AG10803 (cell line): ENCODE data around the gene VPS8.
"Not testable (repeated sequence)": the region's sequence is repeated elsewhere in the genome, so short reads cannot be mapped to it uniquely, and the experiment has no call there.

Source experiments
- DNase-seq: peaks from one replicate; pipeline ENCODE4 v3.0.0; 2010; ENCODE audit warnings: low read depth
- H3K4me3 ChIP-seq: 2 replicates; pipeline ENCODE4 v1.5.1; 2011; ENCODE audit warnings: mild to moderate bottlenecking, low read length, control low read depth
- TF ChIP-seq, protein P1 (sequence below): conservative IDR thresholded peaks from 2 replicates; pipeline ENCODE4 v1.5.1; 2011; ENCODE audit warnings: mild to moderate bottlenecking, low read length, control low read depth, inconsistent platforms

The VPS8 gene

DNA sequence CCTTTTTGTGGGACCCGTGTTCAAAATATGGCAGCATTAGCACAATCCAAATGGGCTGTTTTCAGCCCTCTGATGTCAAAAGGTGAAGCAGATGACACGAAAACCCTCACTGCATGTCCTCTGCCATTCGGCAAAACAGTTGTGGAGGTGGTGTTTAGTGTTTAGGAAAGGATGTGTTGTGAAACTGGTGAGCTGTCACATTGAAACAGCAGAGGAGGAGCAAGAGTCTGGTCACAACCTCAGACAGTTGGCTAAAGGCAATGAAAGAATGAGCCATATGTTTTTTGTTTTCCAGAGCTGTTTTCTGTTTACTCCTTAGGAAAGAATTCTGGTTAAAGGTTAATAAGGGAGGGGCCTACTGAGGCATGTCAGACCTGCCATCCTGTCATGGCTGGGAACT lies 140.7 kb downstream of the VPS8 start:
- TF ChIP-seq, protein P1, sequence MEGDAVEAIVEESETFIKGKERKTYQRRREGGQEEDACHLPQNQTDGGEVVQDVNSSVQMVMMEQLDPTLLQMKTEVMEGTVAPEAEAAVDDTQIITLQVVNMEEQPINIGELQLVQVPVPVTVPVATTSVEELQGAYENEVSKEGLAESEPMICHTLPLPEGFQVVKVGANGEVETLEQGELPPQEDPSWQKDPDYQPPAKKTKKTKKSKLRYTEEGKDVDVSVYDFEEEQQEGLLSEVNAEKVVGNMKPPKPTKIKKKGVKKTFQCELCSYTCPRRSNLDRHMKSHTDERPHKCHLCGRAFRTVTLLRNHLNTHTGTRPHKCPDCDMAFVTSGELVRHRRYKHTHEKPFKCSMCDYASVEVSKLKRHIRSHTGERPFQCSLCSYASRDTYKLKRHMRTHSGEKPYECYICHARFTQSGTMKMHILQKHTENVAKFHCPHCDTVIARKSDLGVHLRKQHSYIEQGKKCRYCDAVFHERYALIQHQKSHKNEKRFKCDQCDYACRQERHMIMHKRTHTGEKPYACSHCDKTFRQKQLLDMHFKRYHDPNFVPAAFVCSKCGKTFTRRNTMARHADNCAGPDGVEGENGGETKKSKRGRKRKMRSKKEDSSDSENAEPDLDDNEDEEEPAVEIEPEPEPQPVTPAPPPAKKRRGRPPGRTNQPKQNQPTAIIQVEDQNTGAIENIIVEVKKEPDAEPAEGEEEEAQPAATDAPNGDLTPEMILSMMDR: no peak
- peak; percentile 43 for DNase-seq
- H3K4me3 ChIP-seq: no peak overlapping the region

DNA sequence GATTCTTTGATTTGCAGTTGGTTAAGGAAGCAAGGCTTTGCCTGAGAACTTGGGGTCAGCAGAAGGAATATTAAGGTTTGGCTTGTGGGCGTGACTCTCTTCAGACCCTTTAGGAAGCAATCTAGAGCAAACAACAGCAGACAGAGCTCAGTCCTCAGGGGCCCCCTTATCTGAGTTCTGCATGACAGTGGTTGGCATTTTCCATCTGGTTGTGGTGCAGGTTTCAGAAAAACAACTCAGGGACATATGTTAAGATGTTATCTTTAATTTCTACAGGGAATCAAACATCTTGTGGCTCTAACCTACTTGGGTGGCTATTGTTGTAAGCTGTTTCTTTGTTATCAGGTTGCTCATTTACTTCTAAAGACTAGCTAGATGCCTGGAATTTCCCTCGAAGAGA lies 141.4 kb downstream of the VPS8 start:
- H3K4me3 ChIP-seq: no peak overlapping the region

DNA sequence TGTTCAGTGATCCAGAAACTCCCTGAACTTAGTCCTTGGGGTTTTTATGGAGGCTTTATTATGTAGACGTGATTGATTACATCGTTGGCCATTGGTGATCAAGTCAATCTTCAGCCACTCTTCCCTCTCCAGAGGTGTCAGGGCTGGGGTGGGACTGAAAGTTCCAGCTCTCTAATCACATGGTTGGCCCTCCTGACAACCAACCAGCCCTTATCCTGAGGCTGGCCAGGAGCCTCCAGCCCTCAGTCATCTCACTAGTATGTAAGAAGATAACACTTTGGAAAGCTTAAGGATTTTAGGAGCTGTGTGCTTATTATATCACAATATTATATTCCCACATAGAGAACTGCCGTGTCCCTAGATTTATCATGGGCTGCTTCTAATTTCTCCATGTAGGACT lies 142.3 kb downstream of the VPS8 start:
- H3K4me3 ChIP-seq: no peak overlapping the region

More for the DNA sequence above, 141.4 kb downstream of the VPS8 start:
- TF ChIP-seq, protein P1: no peak
- no peak for DNase-seq

DNA sequence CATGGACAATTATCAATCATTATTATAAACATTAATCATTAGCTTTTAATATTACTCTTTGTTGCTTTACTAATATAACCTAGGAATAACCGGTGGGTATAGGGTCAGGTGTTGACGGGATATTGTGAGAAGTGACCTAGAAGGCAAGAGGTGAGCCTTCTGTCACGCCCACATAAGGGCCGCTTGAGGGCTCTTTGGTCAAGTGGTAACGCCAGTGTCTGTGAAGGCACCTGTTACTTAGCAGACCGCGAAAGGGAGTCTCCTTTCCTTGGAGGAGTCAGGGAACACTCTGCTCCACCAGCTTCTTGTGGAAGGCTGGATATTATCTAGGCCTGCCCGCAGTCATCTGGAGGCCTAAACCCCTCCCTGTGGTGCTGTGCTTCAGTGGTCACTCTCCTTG lies 142.9 kb downstream of the VPS8 start:
- H3K4me3 ChIP-seq, DNase-seq: not testable (repeated sequence)

More for the DNA sequence above, 142.3 kb downstream of the VPS8 start:
- DNase-seq: no peak
- TF ChIP-seq, protein P1: no peak

DNA sequence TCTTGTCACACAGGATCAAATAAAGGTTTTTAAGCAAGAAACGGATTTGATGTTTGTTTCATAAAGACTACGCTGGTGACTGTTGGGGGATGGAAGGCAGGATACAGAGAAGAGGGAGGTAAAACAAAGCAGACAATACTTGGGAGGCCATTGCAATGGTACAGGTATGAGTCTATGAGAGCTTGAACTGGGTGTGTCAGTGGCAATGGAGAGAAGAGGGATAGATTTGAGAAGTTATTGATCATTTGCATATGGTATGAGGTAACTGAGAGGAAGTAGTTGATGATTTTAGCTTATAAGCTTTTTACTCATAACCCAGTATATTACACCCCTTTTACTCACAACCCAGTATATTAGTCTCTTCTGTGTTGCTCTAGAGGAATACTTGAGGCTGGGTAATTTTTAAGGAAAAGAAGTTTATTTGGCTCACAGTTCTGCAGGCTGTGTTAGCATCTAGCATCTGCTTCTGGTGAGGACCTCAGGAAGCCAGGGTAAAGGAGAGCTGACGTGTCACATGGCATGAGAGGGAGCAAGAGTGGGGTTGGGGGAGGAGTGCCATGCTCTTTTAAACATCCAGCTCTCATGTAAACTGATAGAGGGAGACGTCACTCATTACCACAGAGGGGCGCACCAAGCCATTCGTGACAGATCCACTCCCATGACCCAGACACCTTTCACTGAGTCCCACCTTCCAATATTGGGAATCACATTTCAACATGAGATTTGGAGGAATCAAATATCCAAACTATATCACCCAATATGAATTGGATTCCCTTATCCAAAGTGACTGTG lies 153.9 kb downstream of the VPS8 start:
- DNase-seq: no peak

DNA sequence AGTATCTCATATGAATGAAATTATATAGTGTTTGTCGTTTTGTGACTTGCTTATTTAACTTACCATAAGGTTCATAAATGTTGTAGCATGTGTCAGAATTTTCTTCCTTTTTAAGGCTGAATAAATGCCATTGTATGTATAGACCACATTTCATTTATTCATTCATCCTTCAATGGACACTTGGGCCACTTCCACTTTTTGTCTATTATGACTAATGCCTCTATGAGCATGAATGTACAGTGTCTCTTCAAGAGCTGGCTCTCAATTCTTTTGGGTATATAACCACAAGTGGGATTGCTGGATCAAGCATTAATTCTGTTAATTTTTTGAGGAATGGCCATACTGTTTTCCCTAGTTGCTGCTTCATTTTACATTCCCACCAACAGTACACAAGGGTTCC lies 156.1 kb downstream of the VPS8 start:
- no peak for DNase-seq
- no peak overlapping the region for H3K4me3 ChIP-seq
- TF ChIP-seq, protein P1: no peak

More for the DNA sequence above, 153.9 kb downstream of the VPS8 start:
- H3K4me3 ChIP-seq: no peak overlapping the region
- TF ChIP-seq, protein P1: no peak

DNA sequence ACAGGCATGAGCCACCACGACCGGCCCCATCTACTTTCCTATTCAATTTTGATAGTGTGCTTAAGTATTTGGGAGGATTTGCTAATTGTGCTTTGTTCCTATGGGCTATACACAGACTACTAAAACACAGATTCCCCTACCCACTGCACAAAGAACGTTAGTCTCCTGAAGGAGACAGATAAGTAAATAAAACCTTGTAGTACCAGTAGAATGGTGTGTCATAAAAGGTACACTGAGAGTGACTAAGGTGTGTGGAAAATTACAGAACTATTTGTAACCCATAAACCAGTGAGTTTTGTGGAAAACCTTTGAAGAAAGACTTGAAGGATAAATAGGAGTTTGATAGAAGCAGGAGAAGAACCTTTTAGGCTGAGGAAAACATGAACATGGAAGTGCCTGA lies 158.2 kb downstream of the VPS8 start:
- no peak for DNase-seq
- H3K4me3 ChIP-seq: no peak overlapping the region
- TF ChIP-seq, protein P1: no peak

DNA sequence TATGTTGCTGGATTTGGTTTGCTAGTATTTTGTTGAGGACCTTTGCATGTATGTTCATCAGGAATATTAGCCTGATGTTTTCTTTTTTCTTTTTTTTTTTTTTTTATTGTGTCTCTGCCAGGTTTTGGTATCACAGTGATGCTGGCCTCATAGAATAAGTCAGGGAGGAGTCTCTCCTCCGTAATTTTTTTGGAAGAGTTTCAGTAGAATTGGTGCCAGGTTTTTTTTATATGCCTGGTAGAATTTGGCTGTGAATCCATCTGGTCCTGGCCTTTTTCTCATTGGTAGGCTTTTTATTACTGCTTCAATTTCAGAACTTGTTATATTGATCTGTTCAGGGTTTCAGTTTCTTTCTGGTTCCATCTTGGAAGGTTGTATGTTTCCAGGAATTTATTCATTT lies 165.8 kb downstream of the VPS8 start:
- TF ChIP-seq, protein P1: no peak
- DNase-seq: no peak
- no peak overlapping the region for H3K4me3 ChIP-seq
